NCI-H2196 treated with DMSO at 0.1 percent for 48 hours (cell line): ENCODE results near the gene LRRC28.

ENCODE experiments used
- DNase-seq: peaks from one replicate; lab custom pipeline; 2025; ENCODE audit not compliant: unreplicated experiment; lab: John Stamatoyannopoulos, UW

The LRRC28 gene

DNA sequence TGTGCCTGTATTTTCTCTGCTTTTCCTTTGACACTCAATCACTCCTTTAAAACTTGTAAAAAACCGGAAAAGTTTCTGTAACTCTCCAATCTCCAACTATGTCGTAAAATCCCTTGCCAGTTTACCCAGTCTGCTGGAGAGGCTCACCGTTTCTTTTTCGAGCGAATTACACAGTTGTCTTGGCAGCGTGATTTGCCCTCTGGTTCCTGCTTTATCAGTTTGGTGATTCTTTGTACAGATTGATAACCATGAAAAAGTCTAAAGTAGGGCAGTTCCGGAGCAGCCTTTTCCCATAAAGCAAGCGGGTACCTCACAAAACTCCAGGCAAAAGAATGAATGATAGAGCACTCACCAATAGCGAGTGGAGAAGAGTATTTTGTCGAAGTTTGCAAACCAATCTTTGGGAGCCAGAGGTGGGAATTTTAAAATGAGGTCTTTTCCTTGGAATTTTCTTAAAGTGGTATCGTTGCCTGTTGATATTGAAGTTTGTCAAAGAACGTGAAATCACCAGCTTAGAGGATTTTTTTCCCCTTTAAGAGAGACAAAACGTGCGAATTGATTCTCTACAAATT lies 1.9 kb upstream of the LRRC28 start, which contains the start of gene TTC23:
Gene TTC23 (minus strand): TSS at position 312 of the 572 bp plus-strand sequence. CDS start 20,869 bp downstream, outside the sequence.
- no peak for DNase-seq

GRCh38 chr15:99250001-99250400 lies 1.3 kb upstream of the LRRC28 start:
- no peak for DNase-seq

- no peak for DNase-seq
These were observed 806 bp upstream of the LRRC28 start for GRCh38 chr15:99250494-99250856.

GRCh38 chr15:99252326-99252725 lies 1.0 kb downstream of the LRRC28 start:
- DNase-seq: no peak

DNA sequence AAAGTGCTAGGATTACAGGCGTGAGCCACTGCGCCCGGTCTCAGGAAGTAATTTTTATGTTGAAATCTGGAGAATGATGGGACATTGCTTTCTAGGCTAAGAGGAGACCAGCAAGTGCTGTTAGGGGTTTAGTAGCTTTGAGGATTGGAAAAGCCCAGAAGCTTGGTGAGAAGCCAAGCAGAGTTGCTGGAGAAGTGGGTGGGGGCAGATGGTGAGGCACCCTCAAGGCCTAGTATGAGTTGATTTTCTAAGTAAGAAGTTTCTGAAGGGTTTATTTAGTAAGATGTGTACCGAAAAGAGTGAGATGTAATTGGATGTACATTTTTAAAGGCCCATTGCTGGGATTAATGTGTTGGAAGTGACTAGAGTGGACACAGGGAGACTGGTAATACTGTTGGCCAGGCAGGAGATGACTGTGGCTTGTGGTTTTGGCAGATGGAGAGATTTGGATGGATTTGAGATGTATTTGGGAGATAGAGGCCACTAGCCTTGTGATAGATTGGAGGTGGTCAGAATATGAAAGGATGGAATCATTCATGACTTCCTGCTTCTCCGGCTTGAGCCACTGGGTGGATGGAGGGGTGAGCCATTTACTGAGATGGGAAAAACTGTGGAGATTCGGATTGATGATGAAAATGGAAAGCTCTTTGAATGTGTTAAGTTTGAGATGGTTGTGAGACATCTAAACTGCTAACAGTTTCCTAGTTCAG lies 2.3 kb downstream of the LRRC28 start:
- no peak for DNase-seq

- no peak for DNase-seq
These were observed 5.9 kb downstream of the LRRC28 start for GRCh38 chr15:99257107-99257750.

DNA sequence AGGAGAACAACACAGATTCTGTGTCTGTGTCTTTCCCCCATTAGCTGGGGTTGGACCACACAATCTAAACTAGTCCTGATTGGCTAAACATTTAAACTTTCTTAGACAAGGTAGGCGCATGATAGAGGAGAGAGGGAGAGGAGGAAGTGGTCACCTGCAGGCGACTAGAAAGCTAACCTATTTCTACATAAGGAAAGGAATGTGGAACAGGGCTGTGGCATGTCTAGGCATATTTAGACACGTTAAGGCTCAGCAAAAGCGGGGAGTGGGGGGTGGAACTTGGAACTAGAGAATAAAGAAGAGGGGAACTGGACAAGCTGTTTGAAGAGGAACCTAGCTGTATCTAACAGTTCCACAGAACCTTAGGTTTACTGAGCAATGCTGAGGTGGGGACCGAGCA lies 12.8 kb downstream of the LRRC28 start:
- no peak for DNase-seq

DNA sequence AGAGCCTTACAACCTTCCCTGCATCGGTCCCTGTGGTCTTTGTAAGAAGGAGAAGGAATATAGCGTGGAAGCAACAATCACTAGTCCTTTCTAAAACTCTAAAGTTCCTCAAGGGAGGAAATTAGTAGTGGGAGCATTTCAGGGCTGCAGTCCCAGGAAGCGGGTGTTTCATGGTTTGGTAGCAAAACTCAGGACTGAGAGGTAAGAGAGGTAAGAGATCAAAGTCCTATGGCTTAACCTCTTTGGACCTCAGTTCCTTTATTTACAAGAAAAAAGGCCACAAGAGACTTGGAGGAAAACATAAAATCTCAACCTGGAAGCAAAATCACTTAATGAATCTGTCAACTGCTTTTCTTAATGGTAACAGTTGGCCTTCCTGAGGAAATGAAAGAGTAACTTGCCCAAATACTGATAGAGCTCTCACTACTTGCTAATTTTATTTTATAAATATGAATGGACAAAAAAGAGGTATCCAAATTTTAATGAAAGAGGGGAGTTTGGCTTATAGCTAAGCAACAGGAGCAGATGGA lies 14.3 kb downstream of the LRRC28 start:
- no peak for DNase-seq

DNA sequence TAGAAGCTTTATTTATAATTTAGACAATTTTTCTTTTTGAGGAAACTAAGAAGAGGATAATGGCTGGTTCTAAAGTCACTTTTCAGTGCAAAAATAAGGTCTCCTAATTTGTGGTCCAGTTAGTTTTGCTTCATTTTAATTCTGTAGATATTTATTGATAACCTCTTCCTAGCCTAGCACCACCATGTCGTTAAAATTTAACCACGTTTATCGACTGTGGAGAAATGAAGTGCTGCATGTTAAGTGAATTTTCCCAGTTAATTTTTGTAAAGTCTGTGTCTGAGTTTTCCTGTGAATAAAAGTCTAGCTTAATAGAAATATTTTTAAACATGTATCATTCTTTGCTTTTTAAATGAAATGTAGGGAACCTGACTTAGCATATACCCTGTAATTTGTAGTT lies 16.7 kb downstream of the LRRC28 start:
- DNase-seq: no peak

- DNase-seq: no peak
These were observed 17.1 kb downstream of the LRRC28 start for GRCh38 chr15:99268431-99268830.

GRCh38 chr15:99273801-99274200 lies 22.5 kb downstream of the LRRC28 start:
- no peak for DNase-seq

- no peak for DNase-seq
These were observed 23.8 kb downstream of the LRRC28 start for GRCh38 chr15:99275061-99275460.

DNA sequence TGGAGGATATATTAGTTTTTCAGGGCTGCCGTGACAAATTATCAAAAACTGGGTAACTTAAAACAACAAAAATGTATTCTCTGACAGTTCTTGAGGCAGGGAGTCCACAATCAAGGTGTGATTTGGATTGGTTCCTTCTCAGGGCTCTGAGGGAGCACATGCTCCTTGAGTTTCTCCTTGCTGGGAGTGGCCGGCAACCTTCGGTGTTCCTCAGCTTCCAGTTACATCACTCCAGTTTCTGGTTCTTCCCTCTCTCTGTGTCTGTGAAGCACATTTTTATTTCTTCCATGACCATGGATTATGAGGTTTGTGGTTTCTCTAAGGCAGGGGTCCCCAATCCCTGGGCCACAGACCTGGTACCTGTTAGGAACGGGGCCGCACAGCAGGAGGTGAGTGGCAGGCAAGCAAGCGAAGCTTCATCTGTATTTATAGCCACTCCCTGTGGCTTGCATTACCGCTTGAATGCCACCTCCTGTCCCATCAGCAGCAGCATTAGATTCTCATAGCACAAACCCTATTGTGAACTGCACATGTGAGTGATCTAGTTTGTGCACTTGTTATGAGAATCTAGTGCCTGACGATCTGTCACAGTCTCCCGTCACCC lies 24.3 kb downstream of the LRRC28 start:
- no peak for DNase-seq

DNA sequence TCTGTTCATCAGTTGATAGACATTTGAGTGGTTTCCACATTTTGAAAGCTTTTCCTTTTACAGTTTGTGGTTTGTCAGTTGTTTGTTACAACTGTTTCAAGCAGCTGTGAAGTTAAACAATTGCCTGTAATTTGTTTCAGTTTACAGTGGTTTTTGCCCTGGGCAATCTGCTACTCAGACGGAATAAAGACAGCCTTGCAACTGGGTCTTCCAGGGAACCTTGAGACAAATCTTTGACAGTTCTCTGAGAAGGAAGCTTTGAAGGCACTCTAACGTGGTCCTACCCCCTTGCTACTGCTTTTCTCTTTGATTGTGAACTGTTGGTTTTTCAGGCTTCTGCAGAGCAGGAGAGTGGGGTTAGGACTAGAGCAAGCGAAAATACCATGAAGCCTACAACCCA lies 28.0 kb downstream of the LRRC28 start:
- DNase-seq: no peak

DNA sequence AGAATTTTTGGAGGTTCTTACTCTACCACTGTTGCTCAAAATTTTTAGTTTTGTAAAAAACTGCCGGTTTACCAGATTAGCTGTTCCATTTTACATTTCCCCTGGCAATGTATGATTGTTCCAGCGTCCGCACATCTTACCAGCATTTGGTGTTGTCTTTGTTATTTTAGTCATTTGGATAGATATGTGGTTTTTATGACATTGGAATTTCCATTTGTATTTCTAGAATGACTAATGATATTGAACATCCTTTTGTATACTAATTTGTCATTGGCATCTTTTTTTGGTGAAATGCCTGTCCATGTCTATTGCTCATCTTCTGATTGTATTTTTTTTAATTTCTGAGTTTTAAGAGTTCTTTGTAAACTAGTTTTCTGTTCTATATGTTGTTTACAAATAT lies 28.5 kb downstream of the LRRC28 start:
- DNase-seq: no peak

DNA sequence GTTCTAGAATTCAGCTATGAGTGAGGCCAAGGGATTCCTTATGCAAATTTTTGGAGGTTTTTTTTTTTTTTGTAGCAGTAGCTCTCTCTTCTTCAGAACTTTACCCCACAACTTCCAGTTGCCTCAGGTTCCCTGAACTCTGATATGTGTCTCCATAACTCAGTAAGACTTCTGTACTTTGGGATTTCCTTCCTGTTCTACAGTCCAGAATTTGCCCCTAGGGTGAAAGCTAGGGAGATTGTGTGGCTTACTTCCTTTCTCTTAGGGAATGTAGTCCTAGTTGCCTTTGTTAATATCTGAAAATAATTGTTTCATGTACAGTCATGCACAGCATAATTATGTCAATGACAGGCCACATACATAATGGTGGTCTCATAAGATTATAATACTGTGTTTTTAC lies 30.8 kb downstream of the LRRC28 start:
- no peak for DNase-seq

DNA sequence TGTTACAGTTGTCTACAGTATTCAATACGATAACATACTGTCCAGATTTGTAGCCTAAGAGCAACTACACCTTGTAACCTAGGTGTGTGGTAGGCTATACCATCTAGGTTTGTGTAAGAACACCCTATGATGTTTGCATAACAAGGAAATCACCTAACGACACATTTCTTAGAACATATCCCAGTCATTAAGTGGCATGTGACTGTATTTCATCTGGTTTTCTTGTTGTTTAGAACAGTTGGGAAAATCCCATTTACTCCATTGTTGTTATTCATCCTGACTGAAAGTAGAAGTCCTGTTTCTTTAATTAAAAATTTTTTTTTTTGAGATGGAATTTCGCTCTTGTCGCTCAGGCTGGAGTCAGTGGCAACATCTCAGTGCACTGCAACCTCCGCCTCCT lies 31.3 kb downstream of the LRRC28 start:
- no peak for DNase-seq

GRCh38 chr15:99283717-99284116 lies 32.4 kb downstream of the LRRC28 start:
- no peak for DNase-seq

DNA sequence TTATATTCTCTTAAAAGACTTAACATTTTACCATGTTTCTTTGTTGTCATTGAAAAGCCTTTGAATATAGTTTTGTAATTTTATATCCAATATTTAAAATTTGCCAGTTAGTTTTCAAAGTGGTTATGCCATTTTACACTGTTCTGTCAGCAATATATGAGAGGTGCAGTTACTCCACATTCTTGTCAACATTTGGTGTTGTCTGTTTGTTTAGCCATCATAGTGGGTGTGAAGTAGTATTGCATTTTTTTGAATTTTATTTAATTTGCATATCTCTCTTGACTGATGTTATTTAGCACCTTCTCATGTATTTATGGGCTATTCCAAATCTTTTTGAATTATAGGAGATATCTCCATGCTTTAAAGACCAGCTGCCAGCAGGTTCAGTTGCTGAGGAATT lies 40.4 kb downstream of the LRRC28 start:
- DNase-seq: no peak

- DNase-seq: no peak
These were observed 44.6 kb downstream of the LRRC28 start for GRCh38 chr15:99295840-99296239.

DNA sequence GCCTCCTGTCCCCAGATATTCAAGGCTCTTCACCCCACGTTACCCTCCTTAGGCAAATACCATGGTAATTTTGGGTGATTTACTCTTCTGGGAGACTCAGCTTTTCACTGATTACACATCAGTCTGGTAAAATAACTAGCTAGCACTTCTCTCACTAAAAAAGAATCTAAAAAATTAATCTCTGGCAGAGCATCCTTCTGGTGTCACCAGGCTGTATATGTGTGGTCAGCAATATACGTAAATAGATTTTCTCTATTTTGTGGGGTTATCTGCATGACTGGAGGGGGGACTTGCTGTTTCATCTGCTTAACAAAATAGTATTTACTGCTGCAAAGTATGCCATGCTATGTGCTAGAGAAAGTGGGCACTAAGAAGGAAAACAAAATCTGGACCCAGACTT lies 45.1 kb downstream of the LRRC28 start:
- DNase-seq: no peak

DNA sequence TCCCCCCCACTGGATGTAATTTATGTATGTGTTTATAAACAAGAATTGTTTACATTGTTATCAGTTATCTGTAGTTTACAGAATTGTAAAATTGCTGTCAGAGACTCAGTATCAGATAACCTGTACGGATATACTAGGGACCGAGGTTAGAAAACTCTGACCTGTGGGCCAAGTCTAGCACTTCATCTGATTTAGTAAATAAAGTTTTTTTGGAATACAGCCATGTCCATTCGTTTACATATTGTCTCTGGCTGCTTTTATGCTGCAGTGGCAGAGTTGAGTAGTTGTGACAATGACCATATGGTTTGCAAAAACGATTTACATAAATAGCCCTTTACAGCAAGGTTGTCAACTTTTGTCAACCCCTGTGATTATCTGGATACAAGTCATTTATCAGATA lies 52.6 kb downstream of the LRRC28 start:
- no peak for DNase-seq
